ENCODE data around the gene TFDP2.

DNA sequence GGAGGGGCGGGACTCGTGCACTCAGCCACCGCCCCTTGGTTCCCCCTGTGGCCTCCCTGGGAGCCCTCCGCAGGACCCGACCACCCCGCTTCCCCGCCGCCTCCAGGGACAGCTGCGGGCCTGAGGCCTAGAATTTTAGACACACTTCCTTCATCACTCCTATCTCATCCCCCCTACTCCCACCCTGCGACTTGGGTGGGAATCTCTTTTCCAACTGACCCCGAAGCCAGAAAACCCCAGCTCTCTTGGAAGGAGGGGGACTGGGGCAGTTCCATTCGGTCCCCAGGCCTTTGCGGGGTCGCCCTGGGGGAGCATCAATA is 289 bp upstream of the TFDP2 start:
- TF ChIP-seq POLR2AphosphoS5 (IDR thresholded peaks at IDR 0.05; ENCODE audit: low read depth) (no peak), CTCF (IDR thresholded peaks at IDR 0.05; ENCODE audit: insufficient read depth, low read length) (no peak)
